GM12878 (cell line): Measurements from ENCODE around the gene DLEC1. TPM values are rescaled to one million over a fixed set of nuclear protein-coding genes. Genes with fewer than 3 reads are reported as not detected.

Source experiments
- ATAC-seq: fragments of 200-7000 bp; cut with Tn5 transposase; 3 replicates; pipeline ENCODE4 v1.9.1; 2020; ENCODE audit warnings: mild to moderate bottlenecking, moderate library complexity
- BruUV-seq: library from RNA; stranded (reverse); fragments of 400-500 nt; replicated peaks from 2 replicates; lab custom pipeline; 2021; lab: Mats Ljungman, UMichigan
- CTCF ChIA-PET: fragments of 300-600 bp; sonication (Branson Sonifier 250); formaldehyde crosslinking; extraction: SDS; loops from one replicate; lab custom pipeline; 2021; ENCODE audit warnings: inconsistent platforms; lab: Yijun Ruan, JAX
- POLR2A ChIA-PET: fragments of 350-600 bp; formaldehyde crosslinking; extraction: SDS; loops from one replicate; lab custom pipeline; 2021; ENCODE audit warnings: inconsistent platforms; lab: Charles Lee
- RAD21 ChIA-PET: fragments of 300-600 bp; sonication (Branson Sonifier 250); formaldehyde crosslinking; loops from one replicate; lab custom pipeline; 2023; ENCODE audit warnings: antibody characterized with exemption; ENCODE audit not compliant: unreplicated experiment; lab: Charles Lee
- SMC1A ChIA-PET: fragments of 300-600 bp; sonication (Branson Sonifier 250); formaldehyde crosslinking; loops from one replicate; lab custom pipeline; 2023; ENCODE audit not compliant: unreplicated experiment, uncharacterized antibody; lab: Charles Lee
- DNase-seq: peaks from one replicate; pipeline ENCODE4 v3.0.0-alpha.2; 2011; ENCODE audit warnings: low read depth, low spot score
- FAIRE-seq: peaks from 3 replicates; lab custom pipeline; 2011; peaks lifted over from hg19 to GRCh38; lab: Jason Lieb, UNC
- H2AFZ ChIP-seq: 2 replicates; pipeline ENCODE4 v1.6.0; 2011; ENCODE audit warnings: low read depth, low read length, control low read depth; ENCODE audit not compliant: control insufficient read depth
- H3K27ac ChIP-seq: 2 replicates; pipeline ENCODE4 v1.5.1; 2011; ENCODE audit warnings: control low read depth; ENCODE audit not compliant: control insufficient read depth, insufficient read depth
- H3K27me3 ChIP-seq, 2 experiments: replicated peaks in 1 of 2; 2 replicates each; pipeline versions ENCODE4 v1.6.0 to v1.6.1; 2011; ENCODE audit warnings: low read length in 1 of 2; ENCODE audit not compliant: control insufficient read depth in 2 of 2, insufficient read depth in 2 of 2
- H3K36me3 ChIP-seq, 2 experiments: 2 replicates each; pipeline ENCODE4 v1.5.1; 2011; ENCODE audit warnings: low read length in 1 of 2; ENCODE audit not compliant: control insufficient read depth in 2 of 2, insufficient read depth in 2 of 2
- H3K4me1 ChIP-seq: 2 replicates; pipeline ENCODE4 v1.6.1; 2011; ENCODE audit warnings: mild to moderate bottlenecking, low read length, moderate library complexity, mixed read lengths; ENCODE audit not compliant: control insufficient read depth, insufficient read depth
- H3K4me2 ChIP-seq: 2 replicates; pipeline ENCODE4 v1.6.0; 2011; ENCODE audit warnings: control low read depth; ENCODE audit not compliant: control insufficient read depth, insufficient read depth
- H3K4me3 ChIP-seq: fragments of 200-600 bp; sonication (generic); 2 replicates; pipeline ENCODE4 v1.5.1; 2016
- H3K79me2 ChIP-seq: 2 replicates; pipeline ENCODE4 v1.6.0; 2011; ENCODE audit warnings: low read length; ENCODE audit not compliant: control insufficient read depth, insufficient read depth
- H3K9ac ChIP-seq: 2 replicates; pipeline ENCODE4 v1.8.0; 2011; ENCODE audit warnings: low read length, control low read depth, mixed read lengths; ENCODE audit not compliant: control insufficient read depth, insufficient read depth
- H3K9me3 ChIP-seq: replicated peaks from 3 replicates; pipeline ENCODE4 v1.5.1; 2011; ENCODE audit warnings: mild to moderate bottlenecking, low read length; ENCODE audit not compliant: control insufficient read depth, insufficient read depth
- H4K20me1 ChIP-seq: 2 replicates; pipeline ENCODE4 v1.6.0; 2011; ENCODE audit not compliant: control insufficient read depth, insufficient read depth
- BMI1 ChIP-seq: fragments of 450-650 bp; IDR thresholded peaks from 2 replicates; pipeline ENCODE4 v1.6.1; 2016; ENCODE audit warnings: mild to moderate bottlenecking, moderate library complexity, borderline replicate concordance
- CREB1 ChIP-seq: IDR thresholded peaks from 2 replicates; pipeline ENCODE4 v1.6.1; 2012; ENCODE audit warnings: low read depth, mild to moderate bottlenecking, inconsistent platforms
- RUNX3 ChIP-seq: IDR thresholded peaks from 2 replicates; pipeline ENCODE4 v1.6.1; 2012; ENCODE audit warnings: low read length, inconsistent platforms
- SIX5 ChIP-seq: IDR thresholded peaks from 2 replicates; pipeline ENCODE4 v1.6.1; 2011; ENCODE audit warnings: mild to moderate bottlenecking, low read depth, low read length, moderate library complexity; ENCODE audit not compliant: severe bottlenecking
- SREBF1 ChIP-seq: IDR thresholded peaks from 2 replicates; pipeline ENCODE4 v1.6.1; 2012; ENCODE audit warnings: mild to moderate bottlenecking, low read length
- ZNF207 ChIP-seq: fragments of 450-650 bp; IDR thresholded peaks from 2 replicates; pipeline ENCODE4 v1.6.1; 2014; ENCODE audit warnings: antibody characterized with exemption, mild to moderate bottlenecking, borderline replicate concordance
- ZNF622 ChIP-seq: fragments of 450-650 bp; IDR thresholded peaks from 2 replicates; pipeline ENCODE4 v1.6.1; 2017; ENCODE audit warnings: mild to moderate bottlenecking, inconsistent platforms
- WGBS: methylation state at CpG from one replicate; pipeline ENCODE4 v1.1.6; 2016; ENCODE audit warnings: low lambda C conversion rate; ENCODE audit not compliant: insufficient replicate concordance, insufficient coverage; ENCODE audit errors: missing lambda C conversion rate; 5-methylcytosine and 5-hydroxymethylcytosine counted together
- in situ Hi-C: fragments of 300-500 bp; cut with MboI; formaldehyde crosslinking; loops from 9 replicates; pipeline ENCODE4 v1.14.3; 2018; ENCODE audit warnings: mixed read lengths
- intact Hi-C: fragments of 100-400 bp; cut with micrococcal nuclease; formaldehyde crosslinking; loops from one replicate; pipeline ENCODE4 v1.14.2; 2022; ENCODE audit not compliant: unreplicated experiment
- polyA plus RNA-seq, 11 experiments: library from polyadenylated mRNA; depleted of rRNA in 4 of 11; unstranded in 6 of 11; stranded (reverse) in 5 of 11; fragments of >200 nt; fragmentation: Nextera tagmentation in 4 of 11; fragmentation: Illumina TruSeq in 1 of 11; extraction: Ambion mirVana in 4 of 11; extraction: Trizol in 1 of 11; gene quantifications; 1 replicate in 1 of 11; 2 replicates in 10 of 11; pipeline versions ENCODE4 v1.2.1 to v1.2.3, GENCODE V29; 2011 to 2016; ENCODE audit warnings: inconsistent platforms in 2 of 11, missing spikeins in 2 of 11, low read depth in 1 of 11
- total RNA-seq, 4 experiments: library from RNA; depleted of rRNA in 3 of 4; stranded (reverse); fragments of >200 nt in 3 of 4; fragmentation: Illumina TruSeq in 1 of 4; extraction: Trizol in 1 of 4; gene quantifications; 2 replicates each; pipeline versions ENCODE4 v1.2.1 to v1.2.3, GENCODE V29; 2013 to 2021
- TF ChIP-seq, protein P1 (sequence below): fragments of 450-650 bp; IDR thresholded peaks from 2 replicates; pipeline ENCODE4 v1.6.1; 2016; ENCODE audit warnings: mild to moderate bottlenecking, moderate library complexity, borderline replicate concordance
- TF ChIP-seq, protein P2 (sequence below), 3 experiments: IDR thresholded peaks in 2 of 3; conservative IDR thresholded peaks in 1 of 3; 2 replicates each; pipeline ENCODE4 v1.5.1; 2011; ENCODE audit warnings: low read depth in 3 of 3, low read length in 3 of 3, mild to moderate bottlenecking in 3 of 3, control low read depth in 2 of 3, moderate library complexity in 2 of 3, inconsistent platforms in 1 of 3, mixed read lengths in 1 of 3; ENCODE audit not compliant: control insufficient read depth in 2 of 3, insufficient read depth in 1 of 3; ENCODE audit errors: extremely low read depth in 1 of 3

The DLEC1 gene
- total and polyA plus RNA-seq, 10 of the 15 experiments (the other 5 are each of a cell fraction or from before 2014, with no cell fraction given), result 0.03 to 0.29 (median 0.07) TPM; not detected in 3

DNA sequence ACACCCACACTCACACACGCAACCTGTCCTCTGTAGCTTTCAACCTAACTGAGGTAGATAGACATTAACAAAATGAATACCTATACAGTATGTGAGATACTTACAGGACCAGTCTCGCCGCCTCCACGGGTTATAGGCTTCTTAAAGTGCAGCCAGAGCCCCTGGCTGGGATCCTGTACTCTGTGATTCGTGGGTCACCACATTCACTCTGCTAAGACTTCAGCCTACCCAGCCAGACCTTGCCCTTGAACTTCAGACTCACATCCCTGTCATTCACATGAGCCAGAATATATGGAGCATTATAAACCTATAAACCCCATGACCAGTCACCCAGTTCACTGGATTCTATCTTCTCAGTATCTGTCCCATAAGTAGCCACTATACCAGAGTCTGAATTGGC is 1.4 kb downstream of the DLEC1 start:
- H4K20me1 ChIP-seq, result no peaks in the 10 kb centered on the region
- 52% methylated on average over 5 of the region's 5 CpGs for WGBS
- in situ Hi-C loops, result no loop called here
- H3K79me2 ChIP-seq, result no peaks in the 10 kb centered on the region
- DNase-seq (no peak), ATAC-seq (no peak), FAIRE-seq (no peak)
- H3K27me3 ChIP-seq, result peaks cover 0 to 3% of the 10 kb centered on the region in 2 experiments; a peak in 2 of 4 replicates
- no peak overlapping the region for H3K27ac ChIP-seq
- ChIA-PET POLR2A (no interaction called here), SMC1A (interaction anchor here (1.0 kb wide), 1 partner anchor 66 kb away, joined by 3 read pairs; no protein-coding TSS in a partner anchor), RAD21 (no interaction called here), CTCF (interaction anchor here (1.3 to 2.5 kb wide), 5 partner anchors 35 to 78 kb away, joined by 3 to 9 read pairs (median 4); no protein-coding TSS in a partner anchor)
- H3K4me3 ChIP-seq, result no peak overlapping the region; the same call in 1 of the 2 replicates
- H3K9me3 ChIP-seq, result no peaks in the 10 kb centered on the region
- no peak for TF ChIP-seq SREBF1
- no peak for TF ChIP-seq BMI1
- TF ChIP-seq SIX5, result no peak
- no peak for TF ChIP-seq ZNF622
- TF ChIP-seq RUNX3, result no peak
- TF ChIP-seq, protein P1, sequence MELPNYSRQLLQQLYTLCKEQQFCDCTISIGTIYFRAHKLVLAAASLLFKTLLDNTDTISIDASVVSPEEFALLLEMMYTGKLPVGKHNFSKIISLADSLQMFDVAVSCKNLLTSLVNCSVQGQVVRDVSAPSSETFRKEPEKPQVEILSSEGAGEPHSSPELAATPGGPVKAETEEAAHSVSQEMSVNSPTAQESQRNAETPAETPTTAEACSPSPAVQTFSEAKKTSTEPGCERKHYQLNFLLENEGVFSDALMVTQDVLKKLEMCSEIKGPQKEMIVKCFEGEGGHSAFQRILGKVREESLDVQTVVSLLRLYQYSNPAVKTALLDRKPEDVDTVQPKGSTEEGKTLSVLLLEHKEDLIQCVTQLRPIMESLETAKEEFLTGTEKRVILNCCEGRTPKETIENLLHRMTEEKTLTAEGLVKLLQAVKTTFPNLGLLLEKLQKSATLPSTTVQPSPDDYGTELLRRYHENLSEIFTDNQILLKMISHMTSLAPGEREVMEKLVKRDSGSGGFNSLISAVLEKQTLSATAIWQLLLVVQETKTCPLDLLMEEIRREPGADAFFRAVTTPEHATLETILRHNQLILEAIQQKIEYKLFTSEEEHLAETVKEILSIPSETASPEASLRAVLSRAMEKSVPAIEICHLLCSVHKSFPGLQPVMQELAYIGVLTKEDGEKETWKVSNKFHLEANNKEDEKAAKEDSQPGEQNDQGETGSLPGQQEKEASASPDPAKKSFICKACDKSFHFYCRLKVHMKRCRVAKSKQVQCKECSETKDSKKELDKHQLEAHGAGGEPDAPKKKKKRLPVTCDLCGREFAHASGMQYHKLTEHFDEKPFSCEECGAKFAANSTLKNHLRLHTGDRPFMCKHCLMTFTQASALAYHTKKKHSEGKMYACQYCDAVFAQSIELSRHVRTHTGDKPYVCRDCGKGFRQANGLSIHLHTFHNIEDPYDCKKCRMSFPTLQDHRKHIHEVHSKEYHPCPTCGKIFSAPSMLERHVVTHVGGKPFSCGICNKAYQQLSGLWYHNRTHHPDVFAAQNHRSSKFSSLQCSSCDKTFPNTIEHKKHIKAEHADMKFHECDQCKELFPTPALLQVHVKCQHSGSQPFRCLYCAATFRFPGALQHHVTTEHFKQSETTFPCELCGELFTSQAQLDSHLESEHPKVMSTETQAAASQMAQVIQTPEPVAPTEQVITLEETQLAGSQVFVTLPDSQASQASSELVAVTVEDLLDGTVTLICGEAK, result no peak
- TF ChIP-seq, protein P2, sequence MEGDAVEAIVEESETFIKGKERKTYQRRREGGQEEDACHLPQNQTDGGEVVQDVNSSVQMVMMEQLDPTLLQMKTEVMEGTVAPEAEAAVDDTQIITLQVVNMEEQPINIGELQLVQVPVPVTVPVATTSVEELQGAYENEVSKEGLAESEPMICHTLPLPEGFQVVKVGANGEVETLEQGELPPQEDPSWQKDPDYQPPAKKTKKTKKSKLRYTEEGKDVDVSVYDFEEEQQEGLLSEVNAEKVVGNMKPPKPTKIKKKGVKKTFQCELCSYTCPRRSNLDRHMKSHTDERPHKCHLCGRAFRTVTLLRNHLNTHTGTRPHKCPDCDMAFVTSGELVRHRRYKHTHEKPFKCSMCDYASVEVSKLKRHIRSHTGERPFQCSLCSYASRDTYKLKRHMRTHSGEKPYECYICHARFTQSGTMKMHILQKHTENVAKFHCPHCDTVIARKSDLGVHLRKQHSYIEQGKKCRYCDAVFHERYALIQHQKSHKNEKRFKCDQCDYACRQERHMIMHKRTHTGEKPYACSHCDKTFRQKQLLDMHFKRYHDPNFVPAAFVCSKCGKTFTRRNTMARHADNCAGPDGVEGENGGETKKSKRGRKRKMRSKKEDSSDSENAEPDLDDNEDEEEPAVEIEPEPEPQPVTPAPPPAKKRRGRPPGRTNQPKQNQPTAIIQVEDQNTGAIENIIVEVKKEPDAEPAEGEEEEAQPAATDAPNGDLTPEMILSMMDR (IDR thresholded peaks at IDR 0.05 in 2 of 3, conservative IDR thresholded peaks at IDR 0.05 in 1 of 3; ENCODE audit: control insufficient read depth in 2 of 3, extremely low read depth in 1 of 3, insufficient read depth in 1 of 3, low read depth in 3 of 3, low read length in 3 of 3), result no peak
- TF ChIP-seq CREB1, result no peak
- TF ChIP-seq ZNF207, result no peak
- BruUV-seq, result no TSS peak
- no peak overlapping the region for H3K9ac ChIP-seq
- peaks cover 13% of the 10 kb centered on the region for H3K4me1 ChIP-seq
- intact Hi-C loops, result loop anchor here (1.0 kb wide), 1 partner anchor 36 kb away; no protein-coding TSS in a partner anchor
- no peak overlapping the region for H3K4me2 ChIP-seq
- H3K36me3 ChIP-seq, result no peaks in the 10 kb centered on the region
- H2AFZ ChIP-seq, result no peak overlapping the region; the same call in 1 of the 2 replicates
